HEK293 (cell line): ENCODE results near the gene CPTP.

ENCODE experiments used
- CTCF ChIA-PET: fragments of 350-600 bp; formaldehyde crosslinking; extraction: SDS; loops from one replicate; lab custom pipeline; 2021; ENCODE audit warnings: antibody characterized with exemption; lab: Yijun Ruan, JAX
- POLR2A ChIA-PET: fragments of 300-600 bp; formaldehyde crosslinking; extraction: SDS; loops from one replicate; lab custom pipeline; 2020; ENCODE audit warnings: antibody characterized with exemption, inconsistent platforms; lab: Yijun Ruan, JAX
- H3K27ac ChIP-seq: fragments of 200-500 bp; sonication (Bioruptor generic); 2 replicates; pipeline ENCODE4 v1.5.1; 2014; ENCODE audit warnings: low read depth, low read length, control low read depth, inconsistent platforms; ENCODE audit errors: extremely low read depth
- H3K36me3 ChIP-seq, 2 experiments: fragments of 200-500 bp in 1 of 2; sonication (Bioruptor generic) in 1 of 2; 1 replicate in 1 of 2; 2 replicates in 1 of 2; pipeline ENCODE4 v1.5.1; 2014 to 2017; ENCODE audit warnings: inconsistent platforms in 2 of 2, low read length in 2 of 2; ENCODE audit not compliant: control insufficient read depth in 2 of 2, insufficient read depth in 1 of 2
- H3K4me1 ChIP-seq: fragments of 200-500 bp; sonication (Bioruptor generic); 2 replicates; pipeline ENCODE4 v1.5.1; 2014; ENCODE audit warnings: mild to moderate bottlenecking, low read length, inconsistent platforms; ENCODE audit not compliant: control insufficient read depth, insufficient read depth
- H3K4me3 ChIP-seq: 2 replicates; pipeline ENCODE4 v1.5.1; 2011; ENCODE audit warnings: low read depth, mild to moderate bottlenecking, control low read depth, low read length, moderate library complexity
- H3K9me3 ChIP-seq: fragments of 200-500 bp; sonication (Bioruptor generic); 2 replicates; pipeline ENCODE4 v1.5.1; 2014; ENCODE audit warnings: low read depth, low read length, inconsistent platforms; ENCODE audit not compliant: control insufficient read depth, insufficient read depth
- BCL11A ChIP-seq: fragments of 450-650 bp; formaldehyde crosslinking; IDR thresholded peaks from 2 replicates; pipeline ENCODE4 v1.5.1; 2016; ENCODE audit warnings: low read depth, missing biosample characterization, missing genetic modification characterization
- BCL11B ChIP-seq: fragments of 450-650 bp; formaldehyde crosslinking; IDR thresholded peaks from 2 replicates; pipeline ENCODE4 v1.5.1; 2016; ENCODE audit warnings: low read depth, missing biosample characterization, missing genetic modification characterization
- GLIS1 ChIP-seq: fragments of 450-650 bp; formaldehyde crosslinking; IDR thresholded peaks from 2 replicates; pipeline ENCODE4 v1.5.1; 2016; ENCODE audit warnings: missing biosample characterization, missing genetic modification characterization
- GLIS2 ChIP-seq: fragments of 450-650 bp; formaldehyde crosslinking; IDR thresholded peaks from 2 replicates; pipeline ENCODE4 v1.5.1; 2016; ENCODE audit warnings: missing biosample characterization, missing genetic modification characterization
- KLF1 ChIP-seq: fragments of 450-650 bp; formaldehyde crosslinking; IDR thresholded peaks from 2 replicates; pipeline ENCODE4 v1.5.1; 2016; ENCODE audit warnings: missing biosample characterization, missing genetic modification characterization
- KLF8 ChIP-seq: fragments of 450-650 bp; formaldehyde crosslinking; IDR thresholded peaks from 2 replicates; pipeline ENCODE4 v1.5.1; 2016; ENCODE audit warnings: missing biosample characterization, missing genetic modification characterization
- ZNF223 ChIP-seq: fragments of 450-650 bp; formaldehyde crosslinking; IDR thresholded peaks from 2 replicates; pipeline ENCODE4 v1.5.1; 2016; ENCODE audit warnings: missing biosample characterization, missing genetic modification characterization
- ZNF510 ChIP-seq: fragments of 450-650 bp; formaldehyde crosslinking; IDR thresholded peaks from 2 replicates; pipeline ENCODE4 v1.5.1; 2018; ENCODE audit warnings: mild to moderate bottlenecking, missing genetic modification characterization, missing biosample characterization; ENCODE audit not compliant: insufficient replicate concordance
- ZNF530 ChIP-seq: fragments of 450-650 bp; formaldehyde crosslinking; IDR thresholded peaks from 2 replicates; pipeline ENCODE4 v1.5.1; 2016; ENCODE audit warnings: low read depth, missing biosample characterization, missing genetic modification characterization
- ZNF555 ChIP-seq: fragments of 450-650 bp; formaldehyde crosslinking; conservative IDR thresholded peaks from 2 replicates; pipeline ENCODE4 v1.5.1; 2017; ENCODE audit warnings: missing biosample characterization, mild to moderate bottlenecking, missing genetic modification characterization, inconsistent platforms
- ZNF623 ChIP-seq: fragments of 450-650 bp; formaldehyde crosslinking; IDR thresholded peaks from 2 replicates; pipeline ENCODE4 v1.5.1; 2016; ENCODE audit warnings: missing biosample characterization, missing genetic modification characterization
- ZNF701 ChIP-seq: fragments of 450-650 bp; formaldehyde crosslinking; IDR thresholded peaks from 2 replicates; pipeline ENCODE4 v1.5.1; 2016; ENCODE audit warnings: missing biosample characterization, missing genetic modification characterization
- TF ChIP-seq, protein P1 (sequence below): fragments of 450-650 bp; formaldehyde crosslinking; IDR thresholded peaks from 2 replicates; pipeline ENCODE4 v1.5.1; 2017; ENCODE audit warnings: missing biosample characterization, mild to moderate bottlenecking, missing genetic modification characterization, moderate library complexity
- TF ChIP-seq, protein P2 (sequence below): fragments of 450-650 bp; formaldehyde crosslinking; IDR thresholded peaks from 2 replicates; pipeline ENCODE4; 2016; ENCODE audit warnings: missing biosample characterization, missing genetic modification characterization
- TF ChIP-seq, protein P3 (sequence below): fragments of 450-650 bp; formaldehyde crosslinking; IDR thresholded peaks from 2 replicates; pipeline ENCODE4 v1.5.1; 2016; ENCODE audit warnings: missing biosample characterization, missing genetic modification characterization
- TF ChIP-seq, protein P4 (sequence below): fragments of 450-650 bp; formaldehyde crosslinking; IDR thresholded peaks from 2 replicates; pipeline ENCODE4 v1.5.1; 2016; ENCODE audit warnings: missing biosample characterization, missing genetic modification characterization

The CPTP gene

DNA sequence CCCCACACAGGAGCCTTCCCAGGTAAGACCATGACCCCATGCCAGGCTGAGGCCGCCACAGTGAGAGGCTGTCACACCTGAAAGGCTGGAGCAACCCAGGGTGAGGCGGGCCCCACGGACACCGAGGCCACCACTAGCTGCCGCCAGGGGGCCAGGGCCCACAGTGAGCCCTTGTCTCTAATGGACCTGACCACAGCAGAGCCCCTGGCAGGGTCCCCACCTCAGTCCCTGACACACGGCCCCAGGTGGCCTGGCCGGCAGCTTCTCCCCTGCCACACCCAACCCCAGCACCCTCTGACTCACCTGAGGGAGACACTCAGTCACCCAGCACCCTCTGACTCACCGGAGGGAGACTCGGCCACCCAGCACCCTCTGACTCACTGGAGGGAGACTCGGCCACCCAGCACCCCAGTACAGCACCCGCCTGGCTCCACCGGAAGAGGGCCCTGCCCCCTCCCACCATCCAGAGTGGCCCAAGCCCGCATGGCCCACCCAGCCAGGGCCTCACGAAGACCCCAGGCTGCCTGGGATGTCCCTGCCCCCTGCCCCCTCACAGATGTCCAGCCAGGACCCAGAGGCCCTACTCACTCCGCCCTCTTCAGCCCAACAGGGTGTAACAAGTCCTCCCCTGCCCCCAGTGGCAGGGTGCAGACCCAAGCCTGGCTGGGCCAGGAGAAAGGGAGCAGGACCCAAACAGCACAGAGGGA is 20.2 kb downstream of the CPTP start (continued):
- TF ChIP-seq, protein P1, sequence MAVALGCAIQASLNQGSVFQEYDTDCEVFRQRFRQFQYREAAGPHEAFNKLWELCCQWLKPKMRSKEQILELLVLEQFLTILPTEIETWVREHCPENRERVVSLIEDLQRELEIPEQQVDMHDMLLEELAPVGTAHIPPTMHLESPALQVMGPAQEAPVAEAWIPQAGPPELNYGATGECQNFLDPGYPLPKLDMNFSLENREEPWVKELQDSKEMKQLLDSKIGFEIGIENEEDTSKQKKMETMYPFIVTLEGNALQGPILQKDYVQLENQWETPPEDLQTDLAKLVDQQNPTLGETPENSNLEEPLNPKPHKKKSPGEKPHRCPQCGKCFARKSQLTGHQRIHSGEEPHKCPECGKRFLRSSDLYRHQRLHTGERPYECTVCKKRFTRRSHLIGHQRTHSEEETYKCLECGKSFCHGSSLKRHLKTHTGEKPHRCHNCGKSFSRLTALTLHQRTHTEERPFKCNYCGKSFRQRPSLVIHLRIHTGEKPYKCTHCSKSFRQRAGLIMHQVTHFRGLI (tag by site-specific recombination) = no peak
- TF ChIP-seq, protein P2, sequence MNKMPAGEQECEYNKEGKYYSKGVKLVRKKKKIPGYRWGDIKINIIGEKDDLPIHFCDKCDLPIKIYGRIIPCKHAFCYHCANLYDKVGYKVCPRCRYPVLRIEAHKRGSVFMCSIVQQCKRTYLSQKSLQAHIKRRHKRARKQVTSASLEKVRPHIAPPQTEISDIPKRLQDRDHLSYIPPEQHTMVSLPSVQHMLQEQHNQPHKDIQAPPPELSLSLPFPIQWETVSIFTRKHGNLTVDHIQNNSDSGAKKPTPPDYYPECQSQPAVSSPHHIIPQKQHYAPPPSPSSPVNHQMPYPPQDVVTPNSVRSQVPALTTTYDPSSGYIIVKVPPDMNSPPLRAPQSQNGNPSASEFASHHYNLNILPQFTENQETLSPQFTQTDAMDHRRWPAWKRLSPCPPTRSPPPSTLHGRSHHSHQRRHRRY (tag by site-specific recombination) = no peak
- no peak for TF ChIP-seq ZNF701 (tag by site-specific recombination)
- no peak for TF ChIP-seq ZNF555
- no peak for TF ChIP-seq ZNF623
- TF ChIP-seq, protein P3, sequence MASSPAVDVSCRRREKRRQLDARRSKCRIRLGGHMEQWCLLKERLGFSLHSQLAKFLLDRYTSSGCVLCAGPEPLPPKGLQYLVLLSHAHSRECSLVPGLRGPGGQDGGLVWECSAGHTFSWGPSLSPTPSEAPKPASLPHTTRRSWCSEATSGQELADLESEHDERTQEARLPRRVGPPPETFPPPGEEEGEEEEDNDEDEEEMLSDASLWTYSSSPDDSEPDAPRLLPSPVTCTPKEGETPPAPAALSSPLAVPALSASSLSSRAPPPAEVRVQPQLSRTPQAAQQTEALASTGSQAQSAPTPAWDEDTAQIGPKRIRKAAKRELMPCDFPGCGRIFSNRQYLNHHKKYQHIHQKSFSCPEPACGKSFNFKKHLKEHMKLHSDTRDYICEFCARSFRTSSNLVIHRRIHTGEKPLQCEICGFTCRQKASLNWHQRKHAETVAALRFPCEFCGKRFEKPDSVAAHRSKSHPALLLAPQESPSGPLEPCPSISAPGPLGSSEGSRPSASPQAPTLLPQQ (tag by site-specific recombination) = peak; percentile 98
- TF ChIP-seq, protein P4, sequence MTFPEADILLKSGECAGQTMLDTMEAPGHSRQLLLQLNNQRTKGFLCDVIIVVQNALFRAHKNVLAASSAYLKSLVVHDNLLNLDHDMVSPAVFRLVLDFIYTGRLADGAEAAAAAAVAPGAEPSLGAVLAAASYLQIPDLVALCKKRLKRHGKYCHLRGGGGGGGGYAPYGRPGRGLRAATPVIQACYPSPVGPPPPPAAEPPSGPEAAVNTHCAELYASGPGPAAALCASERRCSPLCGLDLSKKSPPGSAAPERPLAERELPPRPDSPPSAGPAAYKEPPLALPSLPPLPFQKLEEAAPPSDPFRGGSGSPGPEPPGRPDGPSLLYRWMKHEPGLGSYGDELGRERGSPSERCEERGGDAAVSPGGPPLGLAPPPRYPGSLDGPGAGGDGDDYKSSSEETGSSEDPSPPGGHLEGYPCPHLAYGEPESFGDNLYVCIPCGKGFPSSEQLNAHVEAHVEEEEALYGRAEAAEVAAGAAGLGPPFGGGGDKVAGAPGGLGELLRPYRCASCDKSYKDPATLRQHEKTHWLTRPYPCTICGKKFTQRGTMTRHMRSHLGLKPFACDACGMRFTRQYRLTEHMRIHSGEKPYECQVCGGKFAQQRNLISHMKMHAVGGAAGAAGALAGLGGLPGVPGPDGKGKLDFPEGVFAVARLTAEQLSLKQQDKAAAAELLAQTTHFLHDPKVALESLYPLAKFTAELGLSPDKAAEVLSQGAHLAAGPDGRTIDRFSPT (tag by site-specific recombination) = peak; percentile 39; the same call in 1 of the 2 replicates

DNA sequence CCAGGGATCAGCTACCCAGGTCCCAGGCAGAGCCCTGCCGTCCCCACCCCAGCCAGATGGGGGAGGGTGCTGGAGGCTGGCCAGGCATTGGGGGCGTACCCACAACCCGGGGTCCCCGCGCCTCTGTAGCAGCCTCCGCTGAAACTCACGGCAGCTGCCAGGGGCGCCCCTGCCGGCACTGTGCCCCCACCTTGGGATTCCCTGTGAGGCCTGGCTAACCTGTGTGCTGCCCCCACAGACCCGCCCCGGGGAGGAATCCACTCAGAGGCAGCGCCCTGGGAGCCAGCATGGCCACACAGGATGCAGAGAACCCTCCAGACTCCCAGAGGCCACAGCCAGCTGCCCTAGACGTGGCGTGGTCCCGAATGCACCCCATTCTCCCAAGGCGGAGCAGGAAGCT is 20.8 kb downstream of the CPTP start:
- peaks cover 7% of the 10 kb centered on the region for H3K4me1 ChIP-seq
- no peaks in the 10 kb centered on the region for H3K9me3 ChIP-seq
- peak; percentile 23; the same call in 1 of the 2 replicates for TF ChIP-seq GLIS2 (tag by site-specific recombination)
- TF ChIP-seq, protein P2 (tag by site-specific recombination) = no peak
- peak; percentile 60 for TF ChIP-seq KLF8 (tag by site-specific recombination)
- TF ChIP-seq GLIS1 (tag by site-specific recombination) = peak; percentile 60
- peak; percentile 87 for TF ChIP-seq KLF1 (tag by site-specific recombination)
- TF ChIP-seq ZNF510 = no peak
- H3K27ac ChIP-seq = no peak overlapping the region
- ChIA-PET POLR2A (interaction anchor here (0.6 kb wide), 1 partner anchor 139 kb away, joined by 3 read pairs; no protein-coding TSS in a partner anchor), CTCF (interaction anchor here (0.5 to 3.5 kb wide), 5 partner anchors 19 to 223 kb away, joined by 3 to 18 read pairs (median 3); no protein-coding TSS in a partner anchor)
- H3K4me3 ChIP-seq = no peak overlapping the region
- peaks cover 0 to 43% of the 10 kb centered on the region in 2 experiments; a peak in 2 of 3 replicates for H3K36me3 ChIP-seq

DNA sequence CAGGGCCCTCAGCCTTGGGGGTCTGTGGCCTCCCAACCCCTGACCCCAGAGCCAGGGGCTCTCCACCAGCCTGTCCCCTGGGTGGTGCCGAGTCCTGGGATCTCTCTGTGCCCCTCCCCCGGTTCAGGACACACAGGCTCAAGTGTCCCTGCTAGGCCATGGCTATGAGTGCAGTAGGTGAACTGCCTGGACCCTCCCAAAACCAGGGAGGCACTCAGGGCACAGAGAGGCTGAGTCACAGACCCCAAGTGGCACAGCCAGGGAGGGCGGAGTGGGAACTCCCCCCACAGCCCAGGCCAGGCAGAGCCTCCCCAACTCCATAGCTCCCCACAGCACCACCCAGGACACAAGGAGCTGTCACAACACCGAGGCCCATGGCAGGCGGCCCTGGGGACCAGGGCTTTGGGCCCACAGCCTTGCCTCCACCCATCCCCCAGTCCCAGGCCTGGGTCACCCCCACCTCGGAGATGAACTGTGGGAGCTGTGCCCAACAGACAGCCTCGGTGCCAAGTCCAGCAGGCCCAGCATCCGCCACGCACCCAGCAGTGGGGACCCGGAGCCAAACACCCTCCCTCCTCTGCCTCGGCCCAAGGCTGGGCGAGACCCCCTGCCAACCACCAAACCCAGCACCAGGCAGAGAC is 21.4 kb downstream of the CPTP start:
- Histone ChIP-seq H3K36me3 (peaks cover 0 to 37% of the 10 kb centered on the region in 2 experiments; a peak in 2 of 3 replicates), H3K27ac (no peak overlapping the region), H3K4me3 (no peak overlapping the region), H3K9me3 (no peaks in the 10 kb centered on the region), H3K4me1 (peaks cover 7% of the 10 kb centered on the region)
- CTCF ChIA-PET = interaction anchor here (0.5 to 3.5 kb wide), 3 partner anchors 27 to 224 kb away, joined by 3 to 18 read pairs (median 3); no protein-coding TSS in a partner anchor
- TF ChIP-seq BCL11B (tag by site-specific recombination) = peak; percentile 51; the same call in 1 of the 2 replicates
- 0 out of 2 replicates have a peak, but pooled peaks have one; percentile 45 for TF ChIP-seq BCL11A
- no peak for TF ChIP-seq ZNF530 (tag by site-specific recombination)
- peak; percentile 65; the same call in 1 of the 2 replicates for TF ChIP-seq ZNF223 (tag by site-specific recombination)
- 0 out of 2 replicates have a peak, but pooled peaks have one; percentile 6 for TF ChIP-seq GLIS2 (tag by site-specific recombination)
- POLR2A ChIA-PET = interaction anchor here (0.6 to 1.0 kb wide), 2 partner anchors 9 to 140 kb away, joined by 3 read pairs; no protein-coding TSS in a partner anchor
